Stomach (tissue), 9 donors: ENCODE measurements around the gene FIGLA. TPM values are rescaled to one million over a fixed set of nuclear protein-coding genes. Genes with fewer than 3 reads are reported as not detected.

Experiments used
- DNase-seq, 2 donors: peaks; one replicate each; pipeline versions ENCODE4 v3.0.0 to v3.0.0-alpha.2; 2013 to 2019
- H3K27ac ChIP-seq, 5 donors: fragments of 200-600 bp in 4 of 5; sonication (generic) in 4 of 5; one replicate each; pipeline ENCODE4 v1.5.1; 2013 to 2019; ENCODE audit warnings: mild to moderate bottlenecking in 1 of 5, moderate library complexity in 1 of 5
- H3K27me3 ChIP-seq, 3 donors: fragments of 200-600 bp; sonication (generic); one replicate each; pipeline ENCODE4 v1.5.1; 2017 to 2019; ENCODE audit warnings: mixed run types in 1 of 3
- H3K36me3 ChIP-seq, 4 donors: fragments of 200-600 bp; sonication (generic); 1 replicate in 3 of 4; 2 replicates in 1 of 4; pipeline ENCODE4 v1.5.1; 2016 to 2019
- H3K4me1 ChIP-seq, 4 donors: fragments of 200-600 bp; sonication (generic); one replicate each; pipeline ENCODE4 v1.5.1; 2016 to 2019
- H3K4me3 ChIP-seq, 4 donors: fragments of 200-600 bp; sonication (generic) in 3 of 4; one replicate each; pipeline ENCODE4 v1.5.1; 2016 to 2019; ENCODE audit warnings: mild to moderate bottlenecking in 1 of 4
- H3K9me3 ChIP-seq, 4 donors: fragments of 200-600 bp; sonication (generic); one replicate each; pipeline ENCODE4 v1.5.1; 2016 to 2019
- EP300 ChIP-seq: sonication (generic); formaldehyde crosslinking; IDR thresholded peaks from one replicate; pipeline ENCODE4 v1.6.1; 2017; ENCODE audit warnings: antibody characterized with exemption
- POLR2A ChIP-seq, 4 donors: fragments of 450-650 bp; IDR thresholded peaks; one replicate each; pipeline ENCODE4 v1.6.1; 2016; ENCODE audit warnings: antibody characterized with exemption in 4 of 4, control low read depth in 2 of 4, mild to moderate bottlenecking in 1 of 4, moderate library complexity in 1 of 4
- POLR2AphosphoS5 ChIP-seq, 3 donors: sonication (generic); formaldehyde crosslinking; IDR thresholded peaks; one replicate each; pipeline ENCODE4 v1.6.1; 2016; ENCODE audit warnings: antibody characterized with exemption in 3 of 3
- whole genome bisulfite sequencing, 5 donors: extraction: QIAGEN DNeasy Blood & Tissue Kit in 3 of 5; methylation state at CpG; one replicate each; pipeline versions ENCODE4 v1.1.5 to v1.1.7; 2013 to 2018; 5-methylcytosine and 5-hydroxymethylcytosine counted together
- intact Hi-C: fragments of 100-400 bp; cut with DNase I; formaldehyde crosslinking; loops from one replicate; pipeline ENCODE4 v1.15.1; 2023; ENCODE audit warnings: low total_unique reads
- polyA plus RNA-seq, 3 donors: library from polyadenylated mRNA; stranded (reverse); fragments of 200-250 nt; gene quantifications; one replicate each; pipeline ENCODE4 v1.2.3, GENCODE V29; 2013
- small RNA-seq, 4 donors: library from RNA; depleted of rRNA; stranded (forward); fragments of <200 nt; gene quantifications; one replicate each; pipeline ENCODE3, GENCODE V24; 2016
- total RNA-seq, 5 donors: library from RNA; depleted of rRNA; stranded (reverse); fragments of >200 nt; gene quantifications; one replicate each; pipeline versions ENCODE4 v1.1.0 to v1.2.3, GENCODE V29; 2014 to 2016
- TF ChIP-seq, protein P1 (sequence below), 7 experiments: fragments of 450-650 bp in 4 of 7; fragments of 200-600 bp in 3 of 7; sonication (generic) in 3 of 7; IDR thresholded peaks; one replicate each; pipeline ENCODE4 v1.5.1; 2016 to 2019; ENCODE audit warnings: antibody characterized with exemption in 7 of 7, control low read depth in 2 of 7, mild to moderate bottlenecking in 1 of 7
- donor health status: healthy with polysubstance abuse.
- donor health status: Bipolar disorder and iron deficiency.
- donor health status: healthy.

FIGLA gene
- total and polyA plus RNA-seq, 8 donors, result 0.75 TPM; not detected in 7

DNA sequence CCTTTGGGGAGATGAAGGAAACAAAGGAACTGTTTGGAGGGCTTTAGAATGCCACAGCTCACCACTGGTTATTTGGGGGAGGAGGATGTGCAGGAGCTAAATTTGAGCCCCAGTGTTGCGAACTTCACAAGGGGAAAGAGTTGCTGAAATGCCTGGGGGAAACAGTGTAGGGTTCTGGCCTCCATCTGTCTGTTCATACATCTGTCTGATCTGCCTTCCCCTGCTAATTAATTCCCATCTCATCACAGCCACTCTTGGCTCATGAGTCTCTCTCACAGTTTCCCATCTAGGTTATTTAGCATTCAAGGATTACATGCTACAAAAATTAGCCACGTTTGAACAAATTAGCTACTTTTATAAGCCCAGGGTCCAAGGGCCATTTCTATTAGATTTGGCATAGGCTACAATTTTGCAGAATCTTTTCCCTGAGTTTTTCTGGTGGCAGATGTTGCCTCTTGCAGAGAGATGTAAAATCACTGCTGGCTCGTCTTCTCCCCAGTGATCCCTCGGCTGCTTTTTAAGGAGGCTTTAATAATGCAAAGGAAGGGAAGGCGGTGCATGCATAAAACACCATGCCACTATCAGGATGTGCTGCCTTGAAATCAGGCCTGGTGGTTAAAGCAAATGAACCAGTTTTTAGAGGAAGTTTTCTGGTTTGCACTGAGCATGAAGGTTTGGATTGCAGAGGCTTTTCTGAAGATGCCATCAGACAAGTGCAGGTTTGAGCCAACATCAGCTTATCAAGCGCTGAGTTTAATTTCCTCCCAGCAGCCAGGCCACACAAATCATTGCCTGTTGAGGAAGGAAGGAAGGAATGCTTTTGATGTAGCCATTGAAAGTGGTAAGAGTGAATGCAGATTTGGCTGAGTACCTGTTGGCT is 57.4 kb downstream of the FIGLA start:
- H3K36me3 ChIP-seq, result no peaks in the 10 kb centered on the region
- no peak overlapping the region for H3K4me3 ChIP-seq
- TF ChIP-seq, protein P1, sequence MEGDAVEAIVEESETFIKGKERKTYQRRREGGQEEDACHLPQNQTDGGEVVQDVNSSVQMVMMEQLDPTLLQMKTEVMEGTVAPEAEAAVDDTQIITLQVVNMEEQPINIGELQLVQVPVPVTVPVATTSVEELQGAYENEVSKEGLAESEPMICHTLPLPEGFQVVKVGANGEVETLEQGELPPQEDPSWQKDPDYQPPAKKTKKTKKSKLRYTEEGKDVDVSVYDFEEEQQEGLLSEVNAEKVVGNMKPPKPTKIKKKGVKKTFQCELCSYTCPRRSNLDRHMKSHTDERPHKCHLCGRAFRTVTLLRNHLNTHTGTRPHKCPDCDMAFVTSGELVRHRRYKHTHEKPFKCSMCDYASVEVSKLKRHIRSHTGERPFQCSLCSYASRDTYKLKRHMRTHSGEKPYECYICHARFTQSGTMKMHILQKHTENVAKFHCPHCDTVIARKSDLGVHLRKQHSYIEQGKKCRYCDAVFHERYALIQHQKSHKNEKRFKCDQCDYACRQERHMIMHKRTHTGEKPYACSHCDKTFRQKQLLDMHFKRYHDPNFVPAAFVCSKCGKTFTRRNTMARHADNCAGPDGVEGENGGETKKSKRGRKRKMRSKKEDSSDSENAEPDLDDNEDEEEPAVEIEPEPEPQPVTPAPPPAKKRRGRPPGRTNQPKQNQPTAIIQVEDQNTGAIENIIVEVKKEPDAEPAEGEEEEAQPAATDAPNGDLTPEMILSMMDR (IDR thresholded peaks at IDR 0.05), result no peak
- TF ChIP-seq EP300, result no peak
- no peak for TF ChIP-seq POLR2A (IDR thresholded peaks at IDR 0.05)
- TF ChIP-seq POLR2AphosphoS5 (IDR thresholded peaks at IDR 0.05), result no peak
- H3K4me1 ChIP-seq, result no peaks in the 10 kb centered on the region
- no peak for DNase-seq
- no peak overlapping the region for H3K27ac ChIP-seq
- H3K9me3 ChIP-seq, result peaks cover 0 to 2% (median 0%) of the 10 kb centered on the region in 4 donors
- intact Hi-C loops, result no loop called here
- H3K27me3 ChIP-seq, result peaks cover 0 to 36% (median 8%) of the 10 kb centered on the region in 3 donors
- WGBS, 5 donors, result 47 to 60% (median 51%) methylated on average over 6 of the region's 6 CpGs

DNA sequence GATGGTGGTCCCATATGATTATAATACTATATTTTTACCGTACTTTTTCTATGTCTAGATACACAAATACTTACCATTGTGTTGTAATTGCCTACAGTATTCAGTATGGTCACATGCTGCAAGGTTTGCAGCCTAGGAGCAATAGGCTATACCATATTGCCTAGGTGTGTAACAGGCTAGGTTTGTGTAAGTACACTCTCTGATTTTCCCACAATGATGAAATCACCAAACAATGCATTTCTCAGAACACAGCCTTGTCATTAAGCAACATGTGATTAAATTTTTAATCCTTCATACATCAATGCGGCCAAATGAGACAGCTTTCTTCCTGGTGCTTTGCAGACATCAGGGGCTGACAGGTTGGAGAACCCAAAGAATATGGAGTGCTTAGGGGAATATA is 59.7 kb downstream of the FIGLA start:
- Histone ChIP-seq H3K27me3 (peaks cover 0 to 31% (median 0%) of the 10 kb centered on the region in 3 donors), H3K4me1 (no peaks in the 10 kb centered on the region), H3K4me3 (no peak overlapping the region), H3K9me3 (no peaks in the 10 kb centered on the region), H3K36me3 (no peaks in the 10 kb centered on the region), H3K27ac (no peak overlapping the region)
- intact Hi-C loops, result no loop called here
- 69 to 94% (median 91%) methylated on average over 2 of the region's 2 CpGs for WGBS, 5 donors
- TF ChIP-seq EP300 (no peak), POLR2AphosphoS5 (IDR thresholded peaks at IDR 0.05) (no peak), POLR2A (IDR thresholded peaks at IDR 0.05) (no peak)
- TF ChIP-seq, protein P1 (IDR thresholded peaks at IDR 0.05), result no peak
- DNase-seq, result no peak

DNA sequence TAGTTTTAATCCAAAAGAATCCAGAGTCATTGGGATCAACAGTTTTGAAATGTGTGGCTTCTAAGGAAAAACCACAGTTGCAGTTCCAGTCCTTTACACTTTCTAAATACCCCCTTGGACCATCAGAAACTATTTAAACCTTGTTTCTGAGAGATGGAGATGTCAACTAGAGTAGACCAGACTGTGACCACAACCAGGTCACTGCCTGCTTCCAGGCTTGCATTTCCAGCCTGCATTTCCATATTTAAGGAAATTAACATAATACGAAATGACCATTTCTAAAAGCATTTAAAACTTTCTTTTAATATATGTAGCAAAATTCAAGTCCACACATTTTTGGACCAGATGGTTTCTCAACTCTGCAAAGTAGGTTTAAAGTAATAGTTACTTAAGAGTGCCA is 60.8 kb downstream of the FIGLA start:
- 72 to 93% (median 90%) methylated on average over 1 of the region's 1 CpG for WGBS, 5 donors
- intact Hi-C loops, result no loop called here

DNA sequence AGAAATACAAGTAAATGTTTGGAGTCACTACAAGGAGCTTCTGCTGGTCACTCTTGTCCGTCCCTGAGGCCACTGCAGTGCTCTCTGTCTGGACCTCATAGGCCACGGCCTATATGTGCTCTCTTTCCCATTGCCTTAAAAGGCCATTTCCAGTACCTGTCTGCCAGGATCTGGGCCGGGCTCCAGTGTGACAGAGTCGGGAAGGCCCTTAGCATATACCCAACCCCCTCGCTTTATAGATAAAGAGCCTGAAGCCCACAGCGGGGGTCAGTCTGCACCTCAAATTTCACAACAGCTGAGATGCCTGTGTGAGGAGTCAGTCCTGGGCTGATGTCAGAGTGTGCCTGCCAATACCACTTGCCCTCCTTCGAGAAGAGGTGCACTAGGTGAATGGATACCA is 62.3 kb downstream of the FIGLA start:
- WGBS, 5 donors, result 63 to 71% (median 66%) methylated on average over 7 of the region's 7 CpGs

More for the DNA sequence above, 60.8 kb downstream of the FIGLA start:
- no peak for DNase-seq
- H3K27ac ChIP-seq, result no peak overlapping the region
- H3K4me1 ChIP-seq, result no peaks in the 10 kb centered on the region
- peaks cover 0 to 21% (median 0%) of the 10 kb centered on the region in 3 donors for H3K27me3 ChIP-seq
- TF ChIP-seq, protein P1 (IDR thresholded peaks at IDR 0.05), result no peak
- TF ChIP-seq POLR2A (IDR thresholded peaks at IDR 0.05) (no peak), POLR2AphosphoS5 (IDR thresholded peaks at IDR 0.05) (no peak), EP300 (no peak)
- H3K36me3 ChIP-seq, result no peaks in the 10 kb centered on the region
- H3K9me3 ChIP-seq, result no peaks in the 10 kb centered on the region
- no peak overlapping the region for H3K4me3 ChIP-seq

More for the DNA sequence above, 62.3 kb downstream of the FIGLA start:
- H3K27ac ChIP-seq, result no peak overlapping the region
- H3K4me3 ChIP-seq, result no peak overlapping the region
- intact Hi-C loops, result no loop called here
- TF ChIP-seq, protein P1 (IDR thresholded peaks at IDR 0.05), result no peak
- TF ChIP-seq POLR2A (IDR thresholded peaks at IDR 0.05), result no peak
- TF ChIP-seq POLR2AphosphoS5 (IDR thresholded peaks at IDR 0.05), result no peak
- TF ChIP-seq EP300, result no peak
- H3K27me3 ChIP-seq, result peaks cover 0 to 10% (median 0%) of the 10 kb centered on the region in 3 donors
- H3K4me1 ChIP-seq, result no peaks in the 10 kb centered on the region
- no peak for DNase-seq
- no peaks in the 10 kb centered on the region for H3K36me3 ChIP-seq
- H3K9me3 ChIP-seq, result no peaks in the 10 kb centered on the region

Small RNAs within 50 kb of the gene (small RNA-seq; reads per million reads assigned to genes)
- 0 reads per million in 4 donors for gene HMGN2P21

Other genes with a start within 250 kb of the FIGLA start
- 10 to 100 TPM in 2 of 5 donors, 1 to 10 TPM in 1, under 1 TPM in 1, not detected in 1; 0.89 to 16.0 (median 8.8) TPM for gene TGFA, start 236.8 kb downstream of the FIGLA start, total RNA-seq
- 1 to 10 TPM; 2.4 to 3.8 (median 3.7) TPM for gene TGFA, start 236.8 kb downstream of the FIGLA start, polyA plus RNA-seq
- gene ADD2, start 22.4 kb downstream of the FIGLA start, total RNA-seq, result 1 to 10 TPM in 3 of 5 donors, under 1 TPM in 1, not detected in 1; 0.87 to 5.5 (median 2.3) TPM
- under 1 TPM in 2 of 3 donors, not detected in 1; 0.12 to 0.13 TPM for gene ADD2, start 22.4 kb downstream of the FIGLA start, polyA plus RNA-seq
- under 1 TPM in 1 of 5 donors, not detected in 4; 0.37 TPM for gene CLEC4F, start 30.0 kb upstream of the FIGLA start, total RNA-seq
- gene CLEC4F, start 30.0 kb upstream of the FIGLA start, polyA plus RNA-seq, result under 1 TPM in 1 of 3 donors, not detected in 2; 0.13 TPM
- gene CD207, start 45.2 kb upstream of the FIGLA start, total RNA-seq, result not detected
- 1 to 10 TPM in 1 of 3 donors, under 1 TPM in 1, not detected in 1; 0.46 to 1.4 TPM for gene CD207, start 45.2 kb upstream of the FIGLA start, polyA plus RNA-seq
- gene VAX2, start 109.9 kb upstream of the FIGLA start, total RNA-seq, result 1 to 10 TPM in 1 of 5 donors, not detected in 4; 1.2 TPM
- gene VAX2, start 109.9 kb upstream of the FIGLA start, polyA plus RNA-seq, result under 1 TPM in 2 of 3 donors, not detected in 1; 0.23 to 0.25 TPM
- gene ATP6V1B1, start 145.3 kb upstream of the FIGLA start, total RNA-seq, result under 1 TPM in 1 of 5 donors, not detected in 4; 0.55 TPM
- gene ATP6V1B1, start 145.3 kb upstream of the FIGLA start, polyA plus RNA-seq, result under 1 TPM in 1 of 3 donors, not detected in 2; 0.35 TPM
- under 1 TPM in 1 of 5 donors, not detected in 4; 0.45 TPM for gene ANKRD53, start 188.0 kb upstream of the FIGLA start, total RNA-seq
- gene ANKRD53, start 188.0 kb upstream of the FIGLA start, polyA plus RNA-seq, result 1 to 10 TPM in 2 of 3 donors, under 1 TPM in 1; 0.88 to 2.3 (median 1.3) TPM
- 10 to 100 TPM in 2 of 5 donors, 1 to 10 TPM in 3; 5.2 to 39.1 (median 9.4) TPM for gene TEX261, start 204.2 kb upstream of the FIGLA start, total RNA-seq
- gene TEX261, start 204.2 kb upstream of the FIGLA start, polyA plus RNA-seq, result 10 to 100 TPM; 17.1 to 19.2 (median 17.9) TPM